CD4-positive, alpha-beta T cell treated with Interleukin-21 for 1 hour (primary cell): ENCODE measurements around the gene TMCC3.
A peak's percentile ranks its signal among the peaks of the same experiment; 100 is the strongest.
"Not testable (repeated sequence)": the region's sequence is repeated elsewhere in the genome, so short reads cannot be mapped to it uniquely, and the experiment has no call there.

Experiments
- DNase-seq: peaks from one replicate; pipeline ENCODE4 v3.0.0-alpha.2; 2020

The TMCC3 gene

GRCh38 chr12:94560431-94561221, 89.7 kb downstream of the TMCC3 start:
- DNase-seq: no peak

- DNase-seq: no peak
Measured at GRCh38 chr12:94558612-94559011, 91.7 kb downstream of the TMCC3 start.

- no peak for DNase-seq
Measured at GRCh38 chr12:94557746-94558295, 92.5 kb downstream of the TMCC3 start.

GRCh38 chr12:94555687-94556086, 94.7 kb downstream of the TMCC3 start:
- DNase-seq: no peak

- no peak for DNase-seq
Measured at GRCh38 chr12:94553875-94554274, 96.5 kb downstream of the TMCC3 start.

GRCh38 chr12:94553130-94553519, 97.2 kb downstream of the TMCC3 start:
- DNase-seq: no peak

- DNase-seq: no peak
Measured at GRCh38 chr12:94551810-94552209, 98.5 kb downstream of the TMCC3 start.

- no peak for DNase-seq
Measured at GRCh38 chr12:94550964-94551363, 99.4 kb downstream of the TMCC3 start.

- not testable (repeated sequence) for DNase-seq
Measured at GRCh38 chr12:94548833-94549232, 101.5 kb downstream of the TMCC3 start.

- DNase-seq: peak; percentile 21
Measured at GRCh38 chr12:94545935-94546771, 104.2 kb downstream of the TMCC3 start.

- no peak for DNase-seq
Measured at GRCh38 chr12:94544355-94544754, 106.0 kb downstream of the TMCC3 start.

- no peak for DNase-seq
Measured at GRCh38 chr12:94538318-94538717, 112.0 kb downstream of the TMCC3 start.

- no peak for DNase-seq
Measured at GRCh38 chr12:94536040-94536965, 114.1 kb downstream of the TMCC3 start.

- no peak for DNase-seq
Measured at GRCh38 chr12:94535510-94535921, 114.8 kb downstream of the TMCC3 start.

- DNase-seq: no peak
Measured at GRCh38 chr12:94534774-94535509, 115.4 kb downstream of the TMCC3 start.

GRCh38 chr12:94534278-94534677, 116.1 kb downstream of the TMCC3 start:
- no peak for DNase-seq

- DNase-seq: peak; percentile 64
Measured at GRCh38 chr12:94532490-94533422, 117.6 kb downstream of the TMCC3 start.

GRCh38 chr12:94531196-94531720, 119.1 kb downstream of the TMCC3 start:
- no peak for DNase-seq

- no peak for DNase-seq
Measured at GRCh38 chr12:94525951-94526350, 124.4 kb downstream of the TMCC3 start.
